Right lobe of liver (tissue), 4 donors: ENCODE data around the gene WHRN.

Source experiments
- POLR2A ChIP-seq: fragments of 450-650 bp; IDR thresholded peaks from one replicate; pipeline ENCODE4 v1.6.1; 2017; ENCODE audit warnings: antibody characterized with exemption, mild to moderate bottlenecking
- TF ChIP-seq, protein P1 (sequence below), 4 donors: fragments of 200-600 bp in 3 of 4; fragments of 450-650 bp in 1 of 4; IDR thresholded peaks; one replicate each; pipeline versions ENCODE4 v1.5.1 to v1.8.0; 2016 to 2022; ENCODE audit warnings: antibody characterized with exemption in 4 of 4, mild to moderate bottlenecking in 2 of 4
- donor health status: DM: no; HTN: no; CAD: no.
- donor health status: DM: no; HTN: no; CAD: no.
- donor health status: DM: no; HTN: yes; CAD: no.

GRCh38 chr9:114450833-114451706 is 54.2 kb downstream of the WHRN start:
- TF ChIP-seq, protein P1, sequence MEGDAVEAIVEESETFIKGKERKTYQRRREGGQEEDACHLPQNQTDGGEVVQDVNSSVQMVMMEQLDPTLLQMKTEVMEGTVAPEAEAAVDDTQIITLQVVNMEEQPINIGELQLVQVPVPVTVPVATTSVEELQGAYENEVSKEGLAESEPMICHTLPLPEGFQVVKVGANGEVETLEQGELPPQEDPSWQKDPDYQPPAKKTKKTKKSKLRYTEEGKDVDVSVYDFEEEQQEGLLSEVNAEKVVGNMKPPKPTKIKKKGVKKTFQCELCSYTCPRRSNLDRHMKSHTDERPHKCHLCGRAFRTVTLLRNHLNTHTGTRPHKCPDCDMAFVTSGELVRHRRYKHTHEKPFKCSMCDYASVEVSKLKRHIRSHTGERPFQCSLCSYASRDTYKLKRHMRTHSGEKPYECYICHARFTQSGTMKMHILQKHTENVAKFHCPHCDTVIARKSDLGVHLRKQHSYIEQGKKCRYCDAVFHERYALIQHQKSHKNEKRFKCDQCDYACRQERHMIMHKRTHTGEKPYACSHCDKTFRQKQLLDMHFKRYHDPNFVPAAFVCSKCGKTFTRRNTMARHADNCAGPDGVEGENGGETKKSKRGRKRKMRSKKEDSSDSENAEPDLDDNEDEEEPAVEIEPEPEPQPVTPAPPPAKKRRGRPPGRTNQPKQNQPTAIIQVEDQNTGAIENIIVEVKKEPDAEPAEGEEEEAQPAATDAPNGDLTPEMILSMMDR (IDR thresholded peaks at IDR 0.05): no peak
- TF ChIP-seq POLR2A: no peak
